IPS-NIHi7 (cell line): ENCODE measurements around the gene CDH4.

Experiments
- DNase-seq: peaks from one replicate; pipeline ENCODE4 v3.0.0; 2012; ENCODE audit warnings: mixed read lengths; ENCODE audit errors: extremely low spot score

Gene CDH4

DNA sequence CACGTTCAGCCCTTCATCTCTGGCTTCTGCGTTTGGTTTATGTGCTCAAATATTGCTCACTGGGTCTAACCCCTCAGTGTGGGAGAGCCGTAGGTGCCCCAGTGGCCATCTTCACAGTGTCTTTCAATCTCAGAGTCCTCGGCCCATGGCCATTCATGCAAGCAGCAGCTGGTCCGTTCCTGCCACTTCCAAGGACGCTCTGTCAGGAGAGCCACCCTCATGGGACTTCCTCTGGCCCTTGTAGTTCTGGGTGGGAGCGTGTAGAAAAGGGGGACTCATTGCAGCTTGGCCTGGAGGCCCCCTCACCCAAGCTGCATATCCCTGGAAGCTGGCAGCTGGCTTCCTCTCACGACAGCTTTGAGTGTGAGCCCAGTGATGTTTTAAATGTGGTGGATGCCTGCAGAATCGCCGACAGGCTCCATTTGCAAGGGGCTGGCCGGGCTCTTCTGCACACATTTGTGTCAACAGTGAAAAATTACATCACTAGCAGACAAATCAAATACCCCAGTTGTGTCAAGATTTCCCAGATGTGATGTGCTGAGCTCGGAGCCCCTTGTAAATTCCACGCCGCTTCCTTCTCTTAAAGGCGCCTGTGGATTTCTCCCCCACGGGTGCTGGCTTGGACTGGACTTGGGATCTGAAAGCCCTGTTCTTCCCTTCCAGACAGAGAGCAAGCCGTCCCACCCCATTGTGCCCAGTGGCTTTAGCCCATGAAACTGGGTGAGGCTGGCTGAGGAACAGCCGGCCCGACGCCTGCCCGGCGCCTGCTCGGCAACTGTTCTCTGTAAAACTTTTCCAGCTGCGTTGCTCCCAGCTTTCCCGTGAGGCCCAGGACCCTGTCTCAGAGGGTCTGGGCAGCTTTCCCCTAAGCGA is 453.6 kb downstream of the CDH4 start:
- DNase-seq: no peak

DNA sequence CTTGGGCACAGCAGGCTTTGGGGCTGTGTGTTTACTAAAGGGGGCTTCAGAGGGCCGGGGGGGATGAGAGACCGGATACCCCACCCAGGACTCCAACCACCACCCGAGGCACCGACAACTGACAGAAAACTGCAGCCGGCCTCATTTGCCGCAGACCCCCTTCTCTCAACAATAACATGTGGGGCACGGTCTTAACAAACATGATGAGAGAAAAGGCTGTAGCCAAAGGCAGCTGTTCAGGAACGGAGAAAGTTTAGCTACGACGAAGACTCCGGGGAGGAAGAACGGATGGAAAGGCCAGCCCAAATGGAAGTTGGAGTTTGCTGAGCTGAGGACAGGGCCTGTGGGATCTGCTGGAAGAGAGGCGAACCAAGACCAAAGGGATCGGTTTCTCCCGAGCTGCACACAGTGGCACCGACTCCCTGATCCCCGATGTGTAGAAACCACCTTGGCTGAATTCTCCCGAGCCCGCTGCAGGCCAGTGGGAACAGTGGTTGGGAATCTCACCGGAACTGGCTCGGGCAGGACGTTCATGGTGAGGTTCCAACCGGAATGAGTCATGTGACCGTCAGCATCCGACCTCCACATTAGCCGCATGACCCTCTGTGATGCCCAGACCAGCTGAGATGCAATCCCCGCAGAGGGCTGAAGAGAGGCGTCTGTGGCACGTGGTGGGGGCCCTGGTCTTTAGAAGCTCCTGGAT is 454.3 kb downstream of the CDH4 start:
- DNase-seq: no peak

DNA sequence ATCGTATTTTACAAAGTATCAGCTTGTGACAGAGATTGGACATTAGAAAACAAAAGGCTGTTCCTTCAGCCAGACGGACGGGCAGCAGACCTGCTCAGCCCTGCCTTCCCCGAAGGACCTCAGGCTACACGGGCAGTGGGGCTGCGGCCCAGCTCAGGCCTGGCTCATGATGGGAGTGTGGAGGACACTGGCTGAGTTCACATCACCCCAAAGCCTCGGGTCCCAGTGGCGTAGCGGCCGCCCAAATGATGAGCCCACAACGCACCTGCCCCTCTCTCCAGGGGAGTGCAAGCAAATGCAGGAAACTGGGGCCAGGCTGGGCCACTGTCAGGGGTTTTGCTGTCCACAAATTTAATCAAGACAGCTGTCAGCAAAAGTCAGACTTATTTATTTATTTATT is 456.8 kb downstream of the CDH4 start:
- no peak for DNase-seq

DNA sequence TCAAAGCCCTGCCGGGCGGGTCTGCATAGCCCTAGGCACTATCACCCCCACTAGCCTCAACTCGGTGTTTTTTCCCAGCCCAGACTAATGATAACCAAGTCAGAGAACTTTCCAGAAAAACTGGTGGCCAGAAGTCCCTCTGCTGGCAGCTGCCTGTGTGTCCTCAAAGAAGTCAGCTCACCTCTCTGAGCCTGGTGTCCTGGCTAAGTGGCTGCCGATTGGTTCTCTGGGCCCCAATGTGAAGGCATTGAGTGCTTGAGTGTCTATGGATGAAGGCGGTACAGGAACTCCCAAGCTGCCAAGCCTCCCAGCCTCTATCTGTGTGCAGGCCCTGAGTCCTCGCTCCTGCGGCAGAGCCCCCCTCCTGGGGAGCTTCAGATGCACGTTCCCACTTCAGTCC is 458.0 kb downstream of the CDH4 start:
- DNase-seq: no peak

DNA sequence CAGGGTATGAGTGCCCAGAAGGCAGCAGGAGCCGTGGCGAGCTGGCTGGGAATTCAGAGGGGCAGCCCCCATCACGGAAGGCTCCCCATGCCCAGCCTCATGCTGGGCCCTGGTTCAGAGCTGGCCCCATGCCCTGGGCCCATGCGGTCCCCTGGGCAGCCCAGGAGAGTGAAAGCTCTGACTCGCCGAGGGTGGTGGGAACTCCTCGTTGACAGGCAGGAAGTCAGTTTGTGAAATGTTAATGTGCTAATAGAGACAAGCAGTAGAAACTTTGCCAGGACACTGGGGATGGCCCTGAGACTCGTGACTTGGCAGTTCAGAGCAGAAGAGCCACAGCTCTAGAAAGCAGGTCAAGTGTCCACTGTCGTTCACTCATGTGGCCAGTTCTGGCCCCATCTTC is 460.6 kb downstream of the CDH4 start:
- no peak for DNase-seq

DNA sequence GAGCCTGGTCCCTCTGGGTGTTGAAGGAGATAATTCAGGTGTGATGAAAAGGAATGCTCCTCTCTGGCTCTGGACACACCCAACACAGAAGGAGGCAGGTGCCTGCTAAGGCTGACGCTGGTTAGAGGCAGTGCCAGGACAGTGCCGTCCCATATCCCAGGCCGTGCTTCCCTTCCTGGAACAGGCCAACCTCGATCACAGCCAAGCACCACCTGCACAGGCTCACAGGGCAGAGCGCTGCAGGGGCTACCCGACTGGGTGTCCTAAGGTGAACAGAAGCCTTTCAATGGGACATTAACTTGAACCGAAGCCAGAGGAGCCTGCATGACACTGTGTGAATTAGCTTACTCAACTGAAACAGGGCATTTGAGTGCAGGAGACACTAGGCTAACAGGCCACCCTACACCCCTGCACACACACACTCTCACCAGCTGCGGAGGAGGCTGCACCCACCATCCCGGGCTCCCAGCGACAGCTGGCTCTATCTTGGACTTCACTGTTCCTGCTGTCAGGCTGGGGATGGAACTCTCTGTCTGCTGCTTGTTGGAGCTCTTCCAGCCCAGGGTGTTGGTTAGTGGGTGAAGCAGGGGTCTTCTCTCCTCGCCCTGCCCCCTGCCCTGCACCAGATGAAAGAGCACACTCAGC is 466.4 kb downstream of the CDH4 start:
- no peak for DNase-seq

DNA sequence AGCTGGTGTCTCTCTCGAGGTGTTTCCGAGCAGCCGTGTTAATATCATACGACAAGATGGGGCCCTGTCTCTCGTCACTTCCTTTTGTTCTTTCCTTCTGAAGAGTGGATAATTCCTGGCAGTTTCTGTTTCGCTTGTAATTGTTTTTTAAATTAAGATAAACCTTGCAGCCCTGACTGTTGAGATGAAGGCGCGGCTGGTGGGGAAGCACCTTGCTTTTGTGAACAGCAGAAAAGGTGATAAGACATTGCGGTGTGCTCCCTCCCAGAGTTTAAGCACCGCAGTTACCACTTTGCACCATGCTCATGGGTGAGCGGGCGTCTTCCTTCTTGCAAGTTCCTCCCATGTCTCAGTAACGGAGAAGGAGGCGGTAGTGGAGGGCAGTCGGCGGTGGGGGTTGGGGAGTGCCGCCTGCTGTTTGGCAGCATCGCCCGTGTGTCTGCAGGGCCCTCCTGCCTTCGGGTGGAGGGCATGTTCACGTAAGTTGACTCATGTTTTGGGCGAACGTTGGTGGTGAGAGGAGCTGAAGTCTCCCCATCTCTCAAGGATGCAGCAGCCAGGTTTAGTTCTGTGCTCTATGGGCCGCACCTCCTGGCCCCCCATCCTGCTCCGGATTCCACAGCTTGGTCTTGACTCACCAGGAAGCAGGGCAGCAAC is 467.8 kb downstream of the CDH4 start:
- DNase-seq: no peak

DNA sequence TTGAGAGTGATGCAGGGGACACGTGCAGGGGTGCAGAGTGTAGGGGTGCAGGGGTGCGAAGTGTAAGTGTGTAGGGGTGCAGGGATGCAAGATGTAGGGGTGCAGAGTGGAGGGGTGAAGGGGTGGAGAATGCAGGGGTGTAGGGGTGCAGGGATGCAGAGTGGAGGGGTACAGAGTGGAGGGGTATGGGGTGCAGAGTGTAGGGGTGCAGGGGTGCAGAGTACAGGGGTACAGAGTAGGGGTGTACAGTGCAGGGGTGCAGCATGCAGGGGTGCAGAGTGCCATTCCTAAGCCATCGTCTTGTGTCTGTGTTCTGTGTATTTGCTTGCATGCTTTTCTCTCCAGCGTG is 468.3 kb downstream of the CDH4 start:
- no peak for DNase-seq

DNA sequence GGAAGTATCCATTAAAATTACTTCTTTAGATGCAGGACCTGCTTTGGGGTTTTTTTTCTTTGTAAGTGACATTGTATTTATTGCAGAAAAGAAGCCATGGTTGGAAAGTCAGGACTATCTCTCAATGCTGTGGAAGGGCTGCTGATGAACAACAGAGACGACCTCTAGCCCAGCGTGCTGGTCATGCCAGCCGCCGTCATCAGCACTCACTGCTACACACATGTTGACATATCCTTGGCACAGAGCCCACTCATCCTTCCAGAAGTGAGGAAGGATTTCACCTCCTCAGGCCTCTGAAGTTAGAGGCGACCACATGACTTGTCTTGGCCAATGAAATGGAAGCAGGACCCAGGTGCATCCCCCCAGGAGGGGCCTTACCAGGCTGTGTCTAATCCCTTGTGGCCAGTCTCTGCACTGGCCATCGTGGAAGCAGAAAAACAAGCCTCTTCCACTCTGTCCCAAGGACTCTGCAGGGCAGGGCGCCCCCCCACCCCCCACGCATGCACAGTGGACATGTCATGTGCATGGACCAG is 470.2 kb downstream of the CDH4 start:
- no peak for DNase-seq

DNA sequence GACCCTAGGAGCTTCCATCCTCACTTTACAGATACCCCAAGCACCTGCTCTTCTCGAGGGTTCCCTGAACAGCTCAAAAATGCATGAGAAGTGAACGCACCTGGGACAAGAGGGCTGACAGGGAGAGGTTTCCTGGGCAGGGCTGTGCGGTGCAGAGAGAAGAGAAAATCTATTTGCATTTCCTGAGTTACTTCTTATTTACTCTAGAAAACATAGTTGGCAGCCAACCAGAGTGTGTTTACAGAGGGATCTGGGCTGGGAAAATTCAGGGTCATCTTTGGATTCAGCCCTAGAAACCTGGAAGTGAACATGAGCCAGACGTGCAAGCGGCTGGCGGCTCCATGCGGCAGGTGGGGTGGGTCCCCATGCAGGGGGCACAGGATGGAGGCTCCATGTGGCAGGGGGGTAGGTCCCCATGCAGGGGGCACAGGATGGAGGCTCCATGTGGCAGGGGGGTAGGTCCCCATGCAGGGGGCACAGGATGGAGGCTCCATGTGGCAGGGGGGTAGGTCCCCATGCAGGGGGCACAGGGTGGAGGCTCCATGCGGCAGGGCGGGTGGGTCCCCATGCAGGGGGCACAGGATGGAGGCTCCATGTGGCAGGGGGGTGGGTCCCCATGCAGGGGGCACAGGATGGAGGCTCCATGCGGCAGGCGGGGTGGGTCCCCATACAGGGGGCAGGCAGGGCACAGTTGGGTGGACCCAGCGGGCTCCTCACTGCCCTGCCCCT is 471.6 kb downstream of the CDH4 start:
- no peak for DNase-seq

DNA sequence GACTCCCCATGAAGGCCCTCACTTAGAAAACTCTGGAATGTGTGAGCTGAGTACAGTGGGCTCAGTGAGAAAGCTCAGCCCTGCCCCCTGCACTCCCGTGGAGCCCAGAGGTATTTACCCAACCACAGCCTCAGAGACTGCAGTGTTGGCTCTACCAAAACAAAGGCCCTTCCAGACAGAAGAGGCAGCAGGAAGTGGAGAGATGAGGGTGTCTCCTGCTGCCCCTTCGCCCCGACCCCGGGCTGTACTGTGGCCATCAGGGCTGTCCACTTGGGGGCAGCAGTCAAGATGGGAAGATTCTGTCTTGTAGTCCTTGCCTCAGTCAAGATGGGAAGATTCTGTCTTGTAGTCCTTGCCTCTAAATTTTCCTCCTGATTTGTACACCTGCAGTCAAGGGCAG is 472.3 kb downstream of the CDH4 start:
- peak; percentile 79 for DNase-seq

DNA sequence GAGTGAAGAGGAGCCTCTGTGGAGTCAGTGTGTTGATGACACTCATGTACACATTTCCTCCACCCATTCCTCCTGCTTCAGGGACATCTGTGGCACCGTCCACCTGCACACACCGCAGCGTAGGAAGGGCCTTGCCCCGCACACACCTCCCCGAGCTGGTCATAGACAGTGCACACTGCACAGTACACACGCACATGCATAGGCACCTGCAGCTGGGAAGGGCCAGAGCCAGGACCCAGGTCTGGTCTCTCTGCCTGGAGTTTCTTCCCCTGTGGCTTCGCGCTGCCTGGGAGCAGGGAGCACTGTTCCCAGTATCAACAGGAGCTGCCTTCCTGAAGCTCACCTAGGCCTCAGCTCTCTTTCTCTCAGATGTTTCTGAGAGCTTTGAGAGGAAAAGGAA is 473.1 kb downstream of the CDH4 start:
- DNase-seq: no peak

DNA sequence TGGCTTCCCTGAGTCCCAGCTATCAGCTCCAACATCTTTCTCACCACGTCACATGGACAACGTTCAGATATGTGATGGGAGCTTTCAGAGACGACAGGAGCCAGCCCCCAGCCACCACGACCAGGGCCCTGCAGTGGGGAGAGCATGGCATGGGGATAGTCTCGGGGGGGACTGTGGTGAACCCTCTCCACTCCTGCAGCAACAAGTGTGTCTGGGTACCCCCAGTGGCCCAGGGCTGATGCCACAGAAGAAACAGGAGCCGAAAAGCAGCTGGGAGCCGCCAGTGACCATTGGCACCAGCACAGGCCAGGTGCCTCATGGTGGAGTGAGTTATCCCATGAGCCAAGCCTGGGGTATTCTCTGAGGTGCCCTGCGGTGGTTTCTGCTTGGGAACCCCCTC is 473.9 kb downstream of the CDH4 start:
- no peak for DNase-seq

DNA sequence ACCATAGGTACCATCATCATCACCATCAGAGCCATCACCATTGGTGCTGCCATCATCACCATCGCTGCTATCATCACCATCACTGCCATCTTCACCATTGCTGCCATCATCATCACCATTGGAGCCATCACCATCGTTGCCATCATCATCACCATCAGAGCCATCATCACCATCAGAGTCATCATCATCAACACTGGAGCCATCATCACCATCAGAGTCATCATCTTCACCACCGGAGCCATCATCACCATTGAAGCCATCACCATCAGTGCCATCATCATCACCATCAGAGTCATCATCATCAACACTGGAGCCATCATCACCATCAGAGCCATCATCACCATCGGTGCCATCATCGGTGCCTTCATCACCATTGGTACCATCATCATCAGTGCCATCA is 474.9 kb downstream of the CDH4 start:
- no peak for DNase-seq

DNA sequence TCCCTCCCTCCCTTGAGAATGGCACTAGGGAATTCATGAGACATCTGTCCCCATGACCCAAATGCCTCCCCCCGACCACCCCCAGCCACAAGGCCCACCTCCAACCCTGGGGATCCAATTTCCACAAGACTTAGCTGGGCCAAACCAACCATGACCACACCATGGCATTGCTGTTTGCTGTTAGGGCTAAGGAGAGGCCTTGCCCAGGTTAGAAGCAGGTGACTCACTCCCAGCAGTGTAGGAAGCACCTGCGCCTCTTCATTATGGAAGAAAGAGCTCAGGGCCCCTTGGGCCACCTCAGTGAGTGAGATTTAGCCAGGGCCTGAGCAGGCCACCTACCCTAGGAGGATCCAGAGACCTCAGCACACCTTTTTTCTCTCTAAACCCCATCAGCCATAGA is 475.7 kb downstream of the CDH4 start:
- no peak for DNase-seq

DNA sequence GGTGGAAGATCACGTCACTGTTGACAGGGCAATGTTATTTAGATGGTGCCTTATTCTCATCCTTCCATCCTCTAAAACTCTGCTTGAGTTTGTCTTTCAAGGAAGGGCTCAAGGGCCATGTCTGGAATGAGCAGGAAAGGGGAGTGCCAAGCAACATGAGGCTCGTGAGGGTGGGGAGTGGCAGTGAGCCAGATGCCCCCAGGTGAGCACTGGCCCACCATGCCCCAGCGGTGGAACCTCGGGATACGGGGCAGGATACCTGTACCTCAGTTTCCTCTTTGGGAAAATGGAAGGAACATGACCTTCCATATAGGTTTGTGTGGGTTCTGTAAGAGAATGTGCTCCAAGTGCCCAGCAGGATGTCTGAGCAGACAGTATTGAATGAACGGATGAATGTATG is 476.3 kb downstream of the CDH4 start:
- DNase-seq: no peak

DNA sequence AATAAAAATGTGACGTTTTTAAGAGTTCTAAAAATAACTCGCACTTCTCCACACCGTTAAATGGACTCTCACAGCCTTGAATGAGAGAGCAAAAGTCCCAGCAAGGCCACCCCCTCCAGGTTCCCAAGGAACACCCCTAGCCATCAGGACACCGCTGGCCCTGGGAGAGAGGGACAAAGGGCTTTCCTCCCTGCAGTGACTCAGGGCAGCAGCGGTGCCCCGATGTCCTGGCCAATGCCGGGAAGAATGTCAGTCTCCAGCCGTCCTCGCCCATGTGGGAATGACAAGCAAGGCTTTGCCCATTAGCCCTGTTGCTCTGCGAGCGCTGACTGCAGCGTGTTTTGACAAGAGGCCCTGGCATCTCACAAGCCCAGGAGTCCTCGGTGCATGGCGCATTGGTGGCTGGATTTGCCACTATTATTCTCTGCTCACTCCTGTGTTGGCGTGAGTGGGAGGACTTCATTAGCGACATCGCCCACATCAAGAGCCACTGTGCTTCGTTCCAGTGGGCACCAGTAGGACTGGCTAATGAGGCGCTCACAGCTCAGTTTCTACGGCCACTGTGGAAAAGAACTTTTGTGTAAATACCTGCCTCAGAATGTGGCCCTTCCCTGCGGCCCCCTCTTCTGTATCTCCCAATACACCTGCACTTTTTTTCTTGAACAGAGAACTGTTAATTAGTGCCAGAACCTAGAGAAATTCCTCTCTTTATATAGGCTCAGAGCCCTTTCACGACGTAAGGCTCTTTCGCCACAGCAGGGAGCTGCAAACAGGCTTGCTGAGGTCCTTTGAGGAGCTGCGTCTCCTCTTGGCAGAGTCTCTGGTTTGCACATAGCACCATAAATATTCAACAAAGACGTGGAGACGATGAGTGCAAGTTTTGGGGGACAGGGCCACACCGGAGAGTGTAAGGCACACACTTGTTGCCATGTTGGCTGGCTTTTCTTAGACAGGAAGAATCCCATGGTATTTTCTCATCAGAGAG is 477.0 kb downstream of the CDH4 start:
- DNase-seq: no peak

DNA sequence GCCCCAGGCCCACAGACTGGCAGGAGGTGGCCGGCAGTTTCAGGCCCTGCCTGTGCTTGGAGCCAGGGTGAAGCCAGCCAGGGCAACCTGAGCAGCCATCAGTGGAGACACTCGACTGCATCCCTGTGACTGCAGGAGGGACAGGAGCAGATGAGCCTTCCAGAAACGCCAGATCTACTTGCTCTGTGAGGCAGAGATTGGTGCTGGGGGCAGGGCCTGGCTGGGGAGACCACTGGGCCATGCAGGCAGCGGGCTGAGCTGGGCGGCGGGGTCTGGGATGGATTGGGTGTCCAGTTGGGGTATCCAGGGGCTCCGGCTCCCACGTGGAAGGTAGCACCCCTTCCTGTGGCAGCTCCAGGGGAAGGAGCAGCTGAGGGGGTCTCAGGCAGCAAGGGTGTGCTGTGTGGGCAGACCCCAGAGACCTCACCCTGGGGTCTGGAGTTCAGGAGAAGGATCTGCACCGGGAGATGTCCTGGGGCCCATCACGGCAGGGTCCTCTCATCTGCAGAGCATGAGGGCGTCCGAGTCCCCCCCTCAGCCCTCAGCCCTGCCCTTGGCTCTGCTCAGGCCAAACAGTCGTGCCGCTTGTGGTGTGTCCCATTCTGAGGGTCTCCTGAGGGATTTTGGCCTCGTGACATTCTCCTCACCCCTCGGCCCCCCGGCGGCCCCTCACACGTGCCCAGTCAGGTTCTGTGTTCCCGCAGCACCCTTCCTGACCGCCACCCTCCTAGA is 478.7 kb downstream of the CDH4 start:
- no peak for DNase-seq

DNA sequence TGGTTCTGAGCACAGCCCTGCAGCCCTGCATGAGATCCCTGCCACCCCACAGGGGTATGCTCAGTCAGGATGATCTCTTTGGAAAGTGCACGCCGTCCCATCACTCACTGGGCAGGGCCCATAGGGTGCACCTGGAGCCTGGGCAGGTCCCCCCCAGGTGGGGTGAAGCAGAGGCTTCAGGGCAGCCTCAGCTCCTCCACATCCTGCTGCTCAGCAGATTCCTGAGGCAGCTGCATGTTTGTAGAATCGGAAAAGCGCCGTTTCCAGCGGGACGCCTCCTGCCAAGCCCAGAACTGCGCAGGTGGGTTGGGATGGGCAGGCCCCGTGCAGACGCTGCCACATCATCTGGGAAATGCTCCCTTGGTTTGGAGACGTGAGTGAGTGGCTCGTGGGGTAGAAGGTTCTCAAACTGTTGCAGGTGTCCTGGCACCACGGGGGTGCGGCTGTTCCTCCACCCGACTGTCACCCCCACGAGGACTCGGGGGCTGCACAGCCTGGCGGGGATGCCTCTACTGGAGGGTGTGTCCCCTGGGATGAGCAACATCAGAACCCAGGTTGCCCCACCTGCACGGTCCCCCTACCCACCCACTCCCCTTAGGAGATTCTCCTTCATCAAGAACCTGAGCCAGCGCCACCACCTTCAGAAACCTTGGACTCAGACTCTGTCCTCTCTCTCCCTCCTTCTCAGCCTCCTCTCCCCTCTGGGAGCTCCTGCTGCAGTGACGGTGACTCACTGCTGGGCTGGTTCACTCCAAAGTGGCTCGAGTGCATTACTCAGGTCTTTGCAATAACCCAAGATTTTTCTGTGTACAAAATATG is 479.5 kb downstream of the CDH4 start:
- DNase-seq: no peak
